A549 (cell line): Measurements from ENCODE around the gene LMBR1. TPM values are rescaled to one million over a fixed set of nuclear protein-coding genes. Genes with fewer than 3 reads are reported as not detected.

Source experiments
- ATAC-seq, 2 experiments: fragments of 200-7000 bp in 1 of 2; fragments of >200 bp in 1 of 2; cut with Nextera tagmentation in 1 of 2; cut with Tn5 transposase in 1 of 2; 3 replicates each; pipeline versions ENCODE4 v1.8.0 to v1.9.1; 2018 to 2020; ENCODE audit warnings: mild to moderate bottlenecking in 1 of 2, moderate library complexity in 1 of 2
- CTCF ChIA-PET: fragments of 300-600 bp; sonication (Branson Sonifier 250); formaldehyde crosslinking; extraction: SDS; loops from one replicate; lab custom pipeline; 2021; ENCODE audit warnings: antibody characterized with exemption, inconsistent platforms; lab: Yijun Ruan, JAX
- POLR2A ChIA-PET: fragments of 350-600 bp; formaldehyde crosslinking; extraction: SDS; loops from one replicate; lab custom pipeline; 2021; ENCODE audit warnings: antibody characterized with exemption, inconsistent platforms; lab: Yijun Ruan, JAX
- DNase-seq, 2 experiments: peaks; one replicate each; pipeline versions ENCODE4 v3.0.0 to v3.0.0-alpha.2; 2011 to 2016; ENCODE audit warnings: low read depth in 1 of 2, low spot score in 1 of 2
- FAIRE-seq: peaks from 2 replicates; lab custom pipeline; 2011; peaks lifted over from hg19 to GRCh38; lab: Jason Lieb, UNC
- H3K27ac ChIP-seq, 2 experiments: fragments of >200 bp; sonication (Bioruptor Twin); formaldehyde crosslinking; 3 replicates each; pipeline ENCODE4 v1.5.1; 2016 to 2017
- H3K4me1 ChIP-seq: fragments of >200 bp; sonication (Bioruptor Twin); formaldehyde crosslinking; 3 replicates; pipeline ENCODE4 v1.6.1; 2016
- H3K4me2 ChIP-seq: fragments of >200 bp; sonication (Bioruptor Twin); formaldehyde crosslinking; 3 replicates; pipeline ENCODE4 v1.6.1; 2016
- H3K4me3 ChIP-seq: fragments of >200 bp; sonication (Bioruptor Twin); formaldehyde crosslinking; 3 replicates; pipeline ENCODE4 v1.5.1; 2016
- H3K9me3 ChIP-seq: fragments of >200 bp; sonication (Bioruptor Twin); formaldehyde crosslinking; 3 replicates; pipeline ENCODE4 v1.6.1; 2016
- BCL3 ChIP-seq: fragments of >200 bp; sonication (Bioruptor Twin); formaldehyde crosslinking; IDR thresholded peaks from 3 replicates; pipeline ENCODE4 v1.6.1; 2016
- CBX8 ChIP-seq: fragments of 200-600 bp; sonication (generic); IDR thresholded peaks from 2 replicates; pipeline ENCODE4 v1.6.1; 2016
- CTCF ChIP-seq: fragments of >200 bp; sonication (Bioruptor Twin); formaldehyde crosslinking; IDR thresholded peaks from 3 replicates; pipeline ENCODE4 v1.5.1; 2016
- EHMT2 ChIP-seq: fragments of 200-600 bp; sonication (generic); IDR thresholded peaks from 2 replicates; pipeline ENCODE4 v1.6.1; 2016; ENCODE audit warnings: antibody characterized with exemption, low read depth, mild to moderate bottlenecking, moderate library complexity
- ELK1 ChIP-seq: fragments of 150-350 bp; IDR thresholded peaks from 2 replicates; pipeline ENCODE4 v1.6.1; 2014; ENCODE audit warnings: low read depth, mild to moderate bottlenecking, low read length
- FOXS1 ChIP-seq: fragments of 250-450 bp; sonication (Bioruptor Pico); IDR thresholded peaks from 2 replicates; pipeline ENCODE4 v1.5.0; 2020; ENCODE audit warnings: mild to moderate bottlenecking, moderate library complexity
- GATA3 ChIP-seq: IDR thresholded peaks from 2 replicates; pipeline ENCODE4 v1.6.1; 2012; ENCODE audit warnings: borderline replicate concordance
- HMGXB4 ChIP-seq: fragments of 250-450 bp; sonication (Bioruptor Pico); IDR thresholded peaks from 2 replicates; pipeline ENCODE4 v1.5.0; 2021; ENCODE audit warnings: mild to moderate bottlenecking, moderate library complexity, borderline replicate concordance
- HOXA7 ChIP-seq: fragments of 250-450 bp; sonication (Bioruptor Pico); IDR thresholded peaks from 2 replicates; pipeline ENCODE4 v1.5.0; 2020; ENCODE audit warnings: mild to moderate bottlenecking, moderate library complexity
- HOXB5 ChIP-seq: fragments of 250-450 bp; sonication (Bioruptor Pico); IDR thresholded peaks from 2 replicates; pipeline ENCODE4 v1.5.0; 2020; ENCODE audit warnings: mild to moderate bottlenecking, moderate library complexity
- JUN ChIP-seq, 2 experiments: fragments of >200 bp; sonication (Bioruptor Twin); formaldehyde crosslinking; IDR thresholded peaks; 2 replicates in 1 of 2; 3 replicates in 1 of 2; pipeline ENCODE4 v1.6.1; 2016 to 2017
- NFE2L2 ChIP-seq: fragments of 150-350 bp; conservative IDR thresholded peaks from 2 replicates; pipeline ENCODE4 v1.6.1; 2014; ENCODE audit warnings: low read length
- RARB ChIP-seq: fragments of 250-450 bp; sonication (Bioruptor Pico); IDR thresholded peaks from 2 replicates; pipeline ENCODE4 v1.8.0; 2021; ENCODE audit warnings: mild to moderate bottlenecking, moderate library complexity
- RCOR1 ChIP-seq: fragments of 150-350 bp; IDR thresholded peaks from 2 replicates; pipeline ENCODE4 v1.6.1; 2014; ENCODE audit warnings: antibody characterized with exemption, low read length, low read depth
- REST ChIP-seq: fragments of 200-600 bp; sonication (generic); IDR thresholded peaks from 2 replicates; pipeline ENCODE4 v1.6.1; 2016; ENCODE audit warnings: antibody characterized with exemption, mild to moderate bottlenecking, moderate library complexity
- SMC3 ChIP-seq: fragments of >200 bp; sonication (Bioruptor Twin); formaldehyde crosslinking; IDR thresholded peaks from 3 replicates; pipeline ENCODE4 v1.6.1; 2018; ENCODE audit warnings: inconsistent platforms
- TFCP2L1 ChIP-seq: fragments of 250-450 bp; sonication (Bioruptor Pico); IDR thresholded peaks from 2 replicates; pipeline ENCODE4 v1.5.0; 2021; ENCODE audit warnings: mild to moderate bottlenecking
- ZC3H11A ChIP-seq: fragments of 450-650 bp; IDR thresholded peaks from 2 replicates; pipeline ENCODE4 v1.6.1; 2014; ENCODE audit warnings: antibody characterized with exemption, mild to moderate bottlenecking
- whole genome bisulfite sequencing: methylation state at CpG from one replicate; pipeline ENCODE4 v1.1.6; 2017; ENCODE audit errors: missing lambda C conversion rate; 5-methylcytosine and 5-hydroxymethylcytosine counted together
- polyA plus RNA-seq, 4 experiments: library from polyadenylated mRNA; depleted of rRNA in 3 of 4; stranded (reverse); fragments of >200 nt; fragmentation: RNase III in 1 of 4; extraction: RNeasy Plus Mini Kit Qiagen cat#74134 plus additional on column Dnase treatment in 1 of 4; gene quantifications; 2 replicates in 3 of 4; 3 replicates in 1 of 4; pipeline ENCODE4 v1.2.3, GENCODE V29; 2011 to 2017

The LMBR1 gene
- polyA plus RNA-seq, 2 of the 4 experiments (the other 2 are of a cell fraction), result 33.2 to 42.3 TPM

- ChIA-PET CTCF (interaction anchor here (0.6 to 1.7 kb wide), 4 partner anchors 10 to 501 kb away, joined by 3 to 8 read pairs (median 4); partner anchors contain the start of gene NOM1), POLR2A (no interaction called here)
- no peak for FAIRE-seq
- Histone ChIP-seq H3K4me3 (no peak overlapping the region), H3K4me2 (no peak overlapping the region), H3K4me1 (peaks cover 7% of the 10 kb centered on the region)
- 72% methylated on average over 16 of the region's 16 CpGs for WGBS
- ATAC-seq, result peak; percentile 38 to 56; a peak in 3 of 6 replicates
- TF ChIP-seq SMC3, result no peak
- TF ChIP-seq GATA3, result no peak
- TF ChIP-seq TFCP2L1 (CRISPR knock-in tag), result no peak
- TF ChIP-seq ELK1, result no peak
- TF ChIP-seq HMGXB4 (CRISPR knock-in tag), result no peak
- no peak for TF ChIP-seq NFE2L2
- no peak for TF ChIP-seq HOXA7 (CRISPR knock-in tag)
- TF ChIP-seq JUN (IDR thresholded peaks at IDR 0.05), result no peak
- no peak for TF ChIP-seq EHMT2
- TF ChIP-seq RCOR1, result no peak
- TF ChIP-seq RARB (CRISPR knock-in tag), result no peak
- TF ChIP-seq ZC3H11A, result no peak
- no peak for TF ChIP-seq REST
- TF ChIP-seq CBX8, result no peak
- no peak for TF ChIP-seq BCL3
- TF ChIP-seq, all 56 proteins: peak for 0
- Histone ChIP-seq H3K9me3 (no peaks in the 10 kb centered on the region), H3K27ac (no peak overlapping the region)
- DNase-seq, result no peak
Observed at GRCh38 chr7:156929789-156930539, 37.0 kb upstream of the LMBR1 start.

- ChIA-PET POLR2A (no interaction called here), CTCF (no interaction called here)
- 40% methylated on average over 5 of the region's 5 CpGs for WGBS
- Histone ChIP-seq H3K4me1 (peaks cover 7% of the 10 kb centered on the region), H3K4me3 (no peak overlapping the region), H3K9me3 (no peaks in the 10 kb centered on the region), H3K4me2 (no peak overlapping the region), H3K27ac (no peak overlapping the region)
- no peak for TF ChIP-seq CTCF
- no peak for TF ChIP-seq FOXS1 (CRISPR knock-in tag)
- TF ChIP-seq HOXB5 (CRISPR knock-in tag), result no peak
- TF ChIP-seq GATA3, result no peak
- DNase-seq (no peak), FAIRE-seq (no peak), ATAC-seq (no peak)
Observed at GRCh38 chr7:156928406-156928747, 35.4 kb upstream of the LMBR1 start.
